ENCODE measurements around the gene PTGR2.
"Not testable (repeated sequence)": the region's sequence is repeated elsewhere in the genome, so short reads cannot be mapped to it uniquely, and the experiment has no call there.

PTGR2 gene

DNA sequence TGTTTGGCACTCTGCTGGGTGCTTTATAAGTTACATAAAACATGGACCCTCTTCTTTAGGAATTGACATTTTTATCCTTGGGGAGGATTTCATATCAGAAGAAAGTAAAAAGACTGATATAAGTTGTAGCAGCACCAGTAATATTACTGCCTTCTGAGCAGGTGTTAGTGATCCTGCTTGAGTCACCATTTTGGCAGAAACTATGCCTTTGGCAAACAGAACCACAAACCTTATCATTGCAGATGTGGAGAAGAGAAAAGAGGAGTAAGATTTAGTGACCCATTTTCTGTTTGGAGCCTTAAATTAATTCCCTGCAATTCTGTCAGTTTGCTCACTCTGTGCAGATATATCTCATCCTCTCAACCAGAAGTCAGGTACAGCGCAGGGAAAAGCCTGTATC is 58.0 kb downstream of the PTGR2 start:
- H3K79me1 ChIP-seq (replicated peaks; ENCODE audit: low read length, poor library complexity, severe bottlenecking): peaks cover 24% of the 10 kb centered on the region
- DNase-seq: no peak
- 100% methylated on average over 1 of the region's 1 CpG for WGBS
- no peak overlapping the region for H2AK5ac ChIP-seq (ENCODE audit: low read length, severe bottlenecking)
- H2BK5ac ChIP-seq (ENCODE audit: low read depth, low read length, poor library complexity, severe bottlenecking): no peak overlapping the region
- no peaks in the 10 kb centered on the region for H3K27me3 ChIP-seq (ENCODE audit: control insufficient read depth in 1 of 2, insufficient read depth in 1 of 2, low read length in 2 of 2)
- H2BK120ac ChIP-seq (ENCODE audit: low read depth, low read length): no peak overlapping the region
- H3K4me1 ChIP-seq (ENCODE audit: control insufficient read depth, insufficient read depth, low read depth, low read length): no peaks in the 10 kb centered on the region
- H3K14ac ChIP-seq (ENCODE audit: low read length in 2 of 2): no peak overlapping the region
- H2BK12ac ChIP-seq (ENCODE audit: low read length in 2 of 2): no peak overlapping the region
- no peak overlapping the region for H4K8ac ChIP-seq (ENCODE audit: low read length)
- H2AFZ ChIP-seq (ENCODE audit: low read depth, low read length): no peak overlapping the region
- H3K4ac ChIP-seq (ENCODE audit: low read depth in 1 of 2, low read length in 2 of 2): no peak overlapping the region
- no peak overlapping the region for H3K9ac ChIP-seq (ENCODE audit: low read length)
- no peak overlapping the region for H3K23ac ChIP-seq (ENCODE audit: low read length in 2 of 2)
- H2BK15ac ChIP-seq (ENCODE audit: low read depth, poor library complexity, severe bottlenecking): no peak overlapping the region
- no peak overlapping the region for H3K27ac ChIP-seq (ENCODE audit: low read length, poor library complexity, severe bottlenecking)
- no peak overlapping the region for H3K18ac ChIP-seq (ENCODE audit: low read depth in 1 of 2, low read length in 2 of 2)
- H3K9me3 ChIP-seq (ENCODE audit: control insufficient read depth, low read length): no peaks in the 10 kb centered on the region
- no peak overlapping the region for H3K4me3 ChIP-seq (ENCODE audit: insufficient read depth in 1 of 2, low read depth in 1 of 2, low read length in 2 of 2)
- no peak overlapping the region for H3K4me2 ChIP-seq (ENCODE audit: low read length, poor library complexity, severe bottlenecking)
- H4K91ac ChIP-seq (ENCODE audit: low read length): no peak overlapping the region
- H3K36me3 ChIP-seq (ENCODE audit: control insufficient read depth in 1 of 2, insufficient read depth in 2 of 2, low read depth in 1 of 2, low read length in 2 of 2): peaks cover 31 to 86% of the 10 kb centered on the region in 2 experiments

DNA sequence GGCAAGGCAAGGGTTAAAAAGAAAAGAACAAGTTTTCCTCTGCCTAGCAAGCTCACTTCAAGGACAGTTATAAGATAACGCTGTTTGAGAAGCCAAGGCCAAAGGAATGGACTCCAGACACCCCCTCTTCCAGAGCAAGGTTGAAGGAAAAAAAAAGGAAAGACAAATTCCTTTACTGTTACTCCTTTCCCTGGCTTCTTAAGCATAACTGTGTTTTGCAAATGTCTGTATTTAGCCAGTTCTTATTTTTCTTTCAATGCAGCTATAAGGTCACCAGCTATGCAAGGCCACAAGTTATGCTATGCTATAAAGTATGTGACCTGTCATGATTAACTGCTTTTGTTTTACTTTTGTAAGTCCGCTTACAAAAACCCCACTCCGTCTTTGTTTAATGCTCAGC is 61.6 kb downstream of the PTGR2 start:
- H2AK5ac ChIP-seq (ENCODE audit: low read length, severe bottlenecking): no peak overlapping the region
- H3K14ac ChIP-seq (ENCODE audit: low read length in 2 of 2): no peak overlapping the region
- H3K9me3 ChIP-seq (ENCODE audit: control insufficient read depth, low read length): no peaks in the 10 kb centered on the region
- H3K4me1 ChIP-seq (ENCODE audit: control insufficient read depth, insufficient read depth, low read depth, low read length): no peaks in the 10 kb centered on the region
- no peak overlapping the region for H2BK12ac ChIP-seq (ENCODE audit: low read length in 2 of 2)
- no peak overlapping the region for H3K4me2 ChIP-seq (ENCODE audit: low read length, poor library complexity, severe bottlenecking)
- H3K18ac ChIP-seq (ENCODE audit: low read depth in 1 of 2, low read length in 2 of 2): no peak overlapping the region
- H3K9ac ChIP-seq (ENCODE audit: low read length): no peak overlapping the region
- no peaks in the 10 kb centered on the region for H3K27me3 ChIP-seq (ENCODE audit: control insufficient read depth in 1 of 2, insufficient read depth in 1 of 2, low read length in 2 of 2)
- WGBS: 87% methylated on average over 3 of the region's 3 CpGs
- no peak overlapping the region for H2BK5ac ChIP-seq (ENCODE audit: low read depth, low read length, poor library complexity, severe bottlenecking)
- H2BK120ac ChIP-seq (ENCODE audit: low read depth, low read length): no peak overlapping the region
- H2AFZ ChIP-seq (ENCODE audit: low read depth, low read length): no peak overlapping the region
- H3K4me3 ChIP-seq (ENCODE audit: insufficient read depth in 1 of 2, low read depth in 1 of 2, low read length in 2 of 2): no peak overlapping the region
- H3K36me3 ChIP-seq (ENCODE audit: control insufficient read depth in 1 of 2, insufficient read depth in 2 of 2, low read depth in 1 of 2, low read length in 2 of 2): peaks cover 24 to 81% of the 10 kb centered on the region in 2 experiments
- H4K8ac ChIP-seq (ENCODE audit: low read length): no peak overlapping the region
- H2BK15ac ChIP-seq (ENCODE audit: low read depth, poor library complexity, severe bottlenecking): no peak overlapping the region
- H3K23ac ChIP-seq (ENCODE audit: low read length in 2 of 2): no peak overlapping the region
- no peak overlapping the region for H3K4ac ChIP-seq (ENCODE audit: low read depth in 1 of 2, low read length in 2 of 2)
- no peak overlapping the region for H4K91ac ChIP-seq (ENCODE audit: low read length)
- no peak for DNase-seq
- no peak overlapping the region for H3K27ac ChIP-seq (ENCODE audit: low read length, poor library complexity, severe bottlenecking)
- peaks cover 24% of the 10 kb centered on the region for H3K79me1 ChIP-seq (replicated peaks; ENCODE audit: low read length, poor library complexity, severe bottlenecking)

DNA sequence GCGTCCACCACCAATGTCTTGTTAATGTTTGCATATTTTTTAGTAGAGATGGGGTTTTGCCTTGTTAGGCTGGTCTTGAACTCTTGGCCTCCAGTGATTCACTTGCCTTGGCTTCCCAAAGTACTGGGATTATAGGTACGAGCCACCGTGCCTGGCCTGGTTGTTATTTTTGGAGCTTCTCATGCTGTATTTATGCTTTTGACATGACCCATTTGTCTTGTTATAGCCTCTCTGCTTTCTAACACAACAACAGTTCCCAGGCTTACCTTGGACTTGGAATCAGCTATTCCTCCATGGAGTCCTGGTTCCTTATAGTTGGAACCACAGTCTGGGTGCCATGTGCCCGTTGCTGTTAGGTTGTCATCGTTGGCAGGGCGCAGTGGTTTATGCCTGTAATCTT is 64.7 kb downstream of the PTGR2 start:
- Histone ChIP-seq H2AK5ac (ENCODE audit: low read length, severe bottlenecking) (no peak overlapping the region), H2BK12ac (ENCODE audit: low read length in 2 of 2) (no peak overlapping the region), H4K91ac (ENCODE audit: low read length) (no peak overlapping the region), H3K36me3 (ENCODE audit: control insufficient read depth in 1 of 2, insufficient read depth in 2 of 2, low read depth in 1 of 2, low read length in 2 of 2) (peaks cover 29 to 78% of the 10 kb centered on the region in 2 experiments), H3K4me3 (ENCODE audit: insufficient read depth in 1 of 2, low read depth in 1 of 2, low read length in 2 of 2) (no peak overlapping the region), H3K9ac (ENCODE audit: low read length) (no peak overlapping the region), H3K23ac (ENCODE audit: low read length in 2 of 2) (no peak overlapping the region), H3K14ac (ENCODE audit: low read length in 2 of 2) (no peak overlapping the region), H2BK120ac (ENCODE audit: low read depth, low read length) (no peak overlapping the region), H2BK5ac (ENCODE audit: low read depth, low read length, poor library complexity, severe bottlenecking) (no peak overlapping the region), H3K4me1 (ENCODE audit: control insufficient read depth, insufficient read depth, low read depth, low read length) (no peaks in the 10 kb centered on the region), H2BK15ac (ENCODE audit: low read depth, poor library complexity, severe bottlenecking) (no peak overlapping the region), H3K27me3 (ENCODE audit: control insufficient read depth in 1 of 2, insufficient read depth in 1 of 2, low read length in 2 of 2) (no peaks in the 10 kb centered on the region), H2AFZ (ENCODE audit: low read depth, low read length) (no peak overlapping the region), H3K79me1 (replicated peaks; ENCODE audit: low read length, poor library complexity, severe bottlenecking) (peaks cover 27% of the 10 kb centered on the region), H4K8ac (ENCODE audit: low read length) (no peak overlapping the region), H3K9me3 (ENCODE audit: control insufficient read depth, low read length) (no peaks in the 10 kb centered on the region), H3K4me2 (ENCODE audit: low read length, poor library complexity, severe bottlenecking) (no peak overlapping the region), H3K27ac (ENCODE audit: low read length, poor library complexity, severe bottlenecking) (no peak overlapping the region), H3K4ac (ENCODE audit: low read depth in 1 of 2, low read length in 2 of 2) (no peak overlapping the region), H3K18ac (ENCODE audit: low read depth in 1 of 2, low read length in 2 of 2) (no peak overlapping the region)
- 93% methylated on average over 6 of the region's 6 CpGs for WGBS
- no peak for DNase-seq

DNA sequence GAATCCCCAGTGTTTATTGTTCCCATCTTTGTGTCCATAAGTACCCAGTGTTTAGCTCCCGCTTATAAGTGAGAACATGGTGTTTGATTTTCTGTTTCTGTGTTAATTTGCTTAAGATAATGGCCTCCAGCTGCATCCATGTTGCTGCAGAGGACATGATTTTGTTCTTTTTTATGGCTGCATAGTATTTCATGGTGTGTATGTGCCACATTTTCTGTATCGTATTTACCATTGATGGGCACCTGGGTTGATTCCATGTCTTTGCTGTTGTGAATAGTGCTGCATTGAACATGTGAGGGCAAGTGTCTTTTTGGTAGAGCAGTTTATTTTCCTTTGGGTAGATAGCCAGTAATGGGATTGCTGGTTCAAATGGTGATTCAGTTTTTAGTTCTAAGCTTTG is 67.8 kb downstream of the PTGR2 start:
- H2BK15ac ChIP-seq (ENCODE audit: low read depth, poor library complexity, severe bottlenecking); DNase-seq; H3K27me3 ChIP-seq (ENCODE audit: control insufficient read depth in 1 of 2, insufficient read depth in 1 of 2, low read length in 2 of 2); H2AFZ ChIP-seq (ENCODE audit: low read depth, low read length); H3K18ac ChIP-seq (ENCODE audit: low read depth in 1 of 2, low read length in 2 of 2); H4K91ac ChIP-seq (ENCODE audit: low read length); H2BK12ac ChIP-seq (ENCODE audit: low read length in 2 of 2); H3K4ac ChIP-seq (ENCODE audit: low read depth in 1 of 2, low read length in 2 of 2); H3K23ac ChIP-seq (ENCODE audit: low read length in 2 of 2); H3K9ac ChIP-seq (ENCODE audit: low read length); H3K4me1 ChIP-seq (ENCODE audit: control insufficient read depth, insufficient read depth, low read depth, low read length); H3K9me3 ChIP-seq (ENCODE audit: control insufficient read depth, low read length); H3K27ac ChIP-seq (ENCODE audit: low read length, poor library complexity, severe bottlenecking); H4K8ac ChIP-seq (ENCODE audit: low read length); H3K4me3 ChIP-seq (ENCODE audit: insufficient read depth in 1 of 2, low read depth in 1 of 2, low read length in 2 of 2); H2BK120ac ChIP-seq (ENCODE audit: low read depth, low read length); H3K4me2 ChIP-seq (ENCODE audit: low read length, poor library complexity, severe bottlenecking); H3K14ac ChIP-seq (ENCODE audit: low read length in 2 of 2); H2BK5ac ChIP-seq (ENCODE audit: low read depth, low read length, poor library complexity, severe bottlenecking); H2AK5ac ChIP-seq (ENCODE audit: low read length, severe bottlenecking): not testable (repeated sequence)
- Histone ChIP-seq H3K79me1 (replicated peaks; ENCODE audit: low read length, poor library complexity, severe bottlenecking) (peaks cover 24% of the 10 kb centered on the region), H3K36me3 (ENCODE audit: control insufficient read depth in 1 of 2, insufficient read depth in 2 of 2, low read depth in 1 of 2, low read length in 2 of 2) (peaks cover 24 to 83% of the 10 kb centered on the region in 2 experiments)
- 96% methylated on average over 2 of the region's 2 CpGs for WGBS
